ENCODE measurements around the gene METTL25B.
"Not testable (repeated sequence)": the region's sequence is repeated elsewhere in the genome, so short reads cannot be mapped to it uniquely, and the experiment has no call there.

METTL25B gene

DNA sequence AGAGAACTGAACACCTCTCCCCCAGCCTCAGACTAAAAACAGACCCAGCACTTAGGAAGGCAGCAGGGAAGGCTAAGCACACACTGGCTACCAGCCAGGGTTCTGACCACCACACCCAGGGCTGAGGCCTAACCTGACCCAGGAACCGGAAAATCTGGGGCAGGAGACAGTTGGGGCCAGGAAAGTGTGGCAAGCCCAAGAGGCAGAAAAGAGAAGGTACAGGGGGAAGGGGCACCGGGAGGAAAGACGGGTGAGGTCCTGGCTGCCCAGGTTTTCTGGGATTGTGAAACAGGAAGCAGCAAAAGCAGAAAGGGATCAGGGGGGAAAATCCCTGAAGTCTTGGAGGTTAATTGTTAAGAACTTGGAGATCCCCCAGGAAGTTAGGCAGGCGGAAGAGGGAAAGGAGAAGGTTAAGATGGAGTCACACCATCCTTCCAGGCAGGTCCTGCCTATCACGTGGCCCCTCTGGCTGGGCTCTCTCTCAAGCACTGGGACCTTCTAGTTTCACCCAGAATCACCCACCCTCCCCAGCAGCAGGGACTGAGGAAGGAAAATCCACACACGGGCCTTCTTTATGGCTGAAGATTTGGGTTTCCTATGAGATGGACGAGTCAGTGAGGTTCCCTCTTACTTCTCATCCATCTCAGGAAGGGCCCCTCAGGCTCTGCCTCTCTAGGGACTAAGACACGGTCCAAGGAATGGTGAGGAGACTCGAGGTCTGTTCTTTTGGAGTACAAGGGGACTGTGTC lies 20.6 kb downstream of the METTL25B start:
- peak; percentile 52 for DNase-seq (ENCODE audit: low spot score)

DNA sequence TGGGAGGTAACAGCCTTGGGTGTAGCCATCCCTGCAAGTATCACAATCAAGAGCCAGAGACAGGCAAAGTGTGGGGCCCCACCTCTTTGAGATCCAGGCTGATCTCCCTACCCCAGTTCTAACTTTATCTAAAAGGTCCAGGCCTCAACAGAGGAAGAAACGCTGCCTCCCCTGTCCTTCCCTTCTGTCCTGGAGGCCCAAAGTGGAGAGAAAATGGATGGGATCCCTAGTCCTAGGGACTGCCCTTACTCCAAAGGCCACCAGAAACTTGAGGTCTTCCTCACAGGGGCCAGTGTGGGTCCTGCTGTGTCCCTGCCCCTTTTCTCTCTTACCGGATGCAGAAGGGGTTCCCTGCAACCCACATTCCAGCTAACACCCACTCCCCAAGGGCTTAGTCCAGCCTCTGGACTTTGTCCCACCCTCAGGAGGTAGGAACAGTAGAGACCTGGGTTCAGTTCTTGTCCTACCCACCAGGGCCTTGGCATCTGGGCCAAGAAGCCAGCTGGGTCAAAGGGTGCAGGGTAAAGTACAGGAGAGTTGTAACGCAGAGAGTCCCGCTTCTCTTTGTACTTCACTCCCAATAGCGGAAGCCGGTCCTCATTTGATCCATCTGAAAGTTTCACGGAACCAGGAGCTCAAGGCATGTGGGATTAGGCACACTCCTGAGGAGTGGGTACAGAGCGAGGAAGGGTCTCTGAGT lies 21.3 kb downstream of the METTL25B start:
- no peak for DNase-seq (ENCODE audit: low spot score)

DNA sequence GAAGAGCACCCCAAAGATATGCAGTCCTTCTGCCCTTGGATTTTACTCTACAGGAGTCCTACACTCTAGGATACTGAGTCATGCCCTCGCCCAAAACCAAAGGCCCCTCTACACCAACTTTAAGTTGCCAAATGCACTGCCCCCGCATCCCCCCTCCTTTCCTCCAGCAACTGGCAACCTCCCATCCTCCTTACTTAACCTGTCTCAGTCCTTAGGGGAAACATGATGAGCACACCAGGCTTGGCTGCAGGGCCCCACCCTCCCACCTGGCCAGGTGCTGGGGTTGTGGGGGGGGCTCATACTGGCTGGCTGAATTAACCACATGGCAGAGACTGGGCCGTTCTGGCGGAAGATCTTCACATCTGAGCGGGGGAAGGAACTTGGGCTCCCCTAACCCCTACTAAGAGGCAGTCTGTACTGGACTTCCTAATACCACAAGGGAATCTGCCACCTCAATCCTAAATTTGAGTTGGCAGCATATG lies 22.0 kb downstream of the METTL25B start:
- no peak for DNase-seq (ENCODE audit: low spot score)

DNA sequence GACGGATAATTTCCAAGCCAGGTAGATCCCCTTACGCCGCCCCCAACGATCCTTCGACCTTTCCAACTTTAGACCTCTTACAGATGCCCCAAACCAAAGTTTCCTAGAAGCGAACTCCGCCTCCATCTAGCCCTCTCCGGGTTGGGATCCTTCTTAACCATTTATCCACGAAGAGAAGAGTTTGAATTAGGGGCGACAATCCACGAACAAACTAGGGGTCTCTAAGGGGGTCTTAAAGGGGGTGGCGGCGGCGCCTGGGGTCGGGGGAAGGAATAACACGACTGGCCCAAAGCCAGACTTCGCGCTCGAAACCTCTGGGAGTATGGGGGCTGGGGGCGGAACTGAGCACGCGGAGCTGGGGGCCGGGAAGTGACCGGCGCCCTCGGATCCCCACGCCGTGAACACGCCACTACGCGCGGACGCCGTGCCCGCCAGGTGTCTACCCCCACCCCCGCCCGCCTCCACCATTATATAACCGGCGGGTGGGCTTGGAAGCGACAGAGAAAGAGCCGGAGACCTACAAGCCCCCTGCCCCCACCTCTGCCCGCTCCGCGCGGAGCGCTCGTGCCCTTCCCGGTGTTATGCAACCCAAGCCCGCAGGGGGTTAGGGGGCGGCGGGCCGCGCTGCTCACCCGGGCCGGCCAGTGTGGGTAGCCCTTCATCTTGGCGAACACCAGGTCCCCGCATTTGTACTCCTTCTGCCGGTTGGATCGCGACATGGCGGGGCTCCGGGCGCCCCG lies 22.6 kb downstream of the METTL25B start:
- DNase-seq (ENCODE audit: low spot score) = peak; percentile 51

DNA sequence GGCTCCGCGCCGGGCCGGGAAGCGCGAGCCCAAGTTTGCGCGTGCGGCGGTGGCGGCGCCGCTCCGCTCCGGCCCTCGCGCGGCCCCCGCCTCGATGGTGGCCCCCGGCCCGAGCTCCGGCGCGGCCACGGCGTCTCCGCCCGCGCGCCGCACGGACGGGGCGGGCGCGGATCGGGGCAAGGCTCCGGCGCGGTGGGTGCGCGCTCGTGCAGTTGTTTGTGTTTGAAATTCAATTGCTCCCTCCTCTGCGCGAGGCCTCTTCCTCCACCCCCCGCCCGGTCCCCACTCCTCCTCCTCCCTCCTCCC lies 23.1 kb downstream of the METTL25B start, which contains the start of gene HDGF:
HDGF (minus strand) TSS at position 225 of the 306 bp plus-strand sequence. CDS start 246 bp downstream, outside the sequence.
- no peak for DNase-seq (ENCODE audit: low spot score)

- DNase-seq (ENCODE audit: low spot score) = peak; percentile 98
These were observed 23.6 kb downstream of the METTL25B start for GRCh38 chr1:156751757-156752481.

DNA sequence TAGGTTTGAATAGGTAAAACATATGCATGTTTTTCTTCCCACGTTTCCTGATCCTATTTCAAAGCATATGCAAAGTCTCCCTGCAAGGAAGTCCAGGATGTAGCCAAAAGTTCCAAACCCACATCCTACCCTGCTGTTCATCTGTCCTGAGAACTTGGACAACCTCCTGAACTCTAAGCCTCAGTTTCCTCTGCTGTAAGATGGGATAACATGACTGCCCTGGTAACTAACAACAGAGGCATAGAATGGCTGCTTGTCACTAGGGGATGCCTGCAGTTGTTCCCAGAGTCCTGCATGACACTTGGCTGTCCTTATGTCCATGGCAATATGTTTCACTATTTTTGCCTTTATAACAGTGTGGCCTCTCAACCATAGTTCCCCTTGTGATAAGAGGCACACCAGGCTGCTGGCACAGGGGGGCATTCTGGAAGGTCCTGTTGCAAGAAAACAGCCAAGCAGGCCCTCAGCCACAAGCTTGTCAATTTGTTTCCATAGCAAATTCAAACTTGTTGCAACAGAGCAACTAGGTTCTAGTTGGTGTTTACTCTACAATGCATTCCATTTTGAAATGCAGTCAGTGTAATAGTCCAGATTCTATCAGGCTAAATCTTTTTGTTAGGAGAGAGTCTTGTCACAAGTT lies 24.7 kb downstream of the METTL25B start:
- DNase-seq (ENCODE audit: low spot score) = no peak

DNA sequence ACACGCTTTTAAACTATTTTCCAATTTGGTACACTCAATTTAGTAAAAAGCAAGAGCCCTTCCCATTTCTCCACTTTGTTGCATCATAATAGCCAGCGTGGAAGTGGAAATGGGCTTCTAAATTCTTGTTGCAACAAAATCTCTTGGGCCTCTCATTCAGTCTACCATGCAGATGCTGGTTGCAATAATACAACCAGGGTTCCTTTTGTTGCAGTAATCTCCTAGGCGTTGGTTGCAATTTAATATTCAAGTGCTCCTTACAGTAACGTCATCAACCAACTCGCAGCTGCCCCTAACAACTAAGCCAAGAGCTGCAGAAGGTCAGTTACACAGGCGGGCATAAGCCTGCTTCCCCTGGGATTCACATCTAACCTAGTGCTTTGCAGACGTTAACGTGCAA lies 25.9 kb downstream of the METTL25B start:
- DNase-seq (ENCODE audit: low spot score) = no peak

GRCh38 chr1:156755527-156755950 lies 27.3 kb downstream of the METTL25B start:
- DNase-seq (ENCODE audit: low spot score) = no peak

- no peak for DNase-seq (ENCODE audit: low spot score)
These were observed 28.1 kb downstream of the METTL25B start for GRCh38 chr1:156756355-156756754.

- DNase-seq (ENCODE audit: low spot score) = not testable (repeated sequence)
These were observed 29.4 kb downstream of the METTL25B start for GRCh38 chr1:156757572-156758253.

DNA sequence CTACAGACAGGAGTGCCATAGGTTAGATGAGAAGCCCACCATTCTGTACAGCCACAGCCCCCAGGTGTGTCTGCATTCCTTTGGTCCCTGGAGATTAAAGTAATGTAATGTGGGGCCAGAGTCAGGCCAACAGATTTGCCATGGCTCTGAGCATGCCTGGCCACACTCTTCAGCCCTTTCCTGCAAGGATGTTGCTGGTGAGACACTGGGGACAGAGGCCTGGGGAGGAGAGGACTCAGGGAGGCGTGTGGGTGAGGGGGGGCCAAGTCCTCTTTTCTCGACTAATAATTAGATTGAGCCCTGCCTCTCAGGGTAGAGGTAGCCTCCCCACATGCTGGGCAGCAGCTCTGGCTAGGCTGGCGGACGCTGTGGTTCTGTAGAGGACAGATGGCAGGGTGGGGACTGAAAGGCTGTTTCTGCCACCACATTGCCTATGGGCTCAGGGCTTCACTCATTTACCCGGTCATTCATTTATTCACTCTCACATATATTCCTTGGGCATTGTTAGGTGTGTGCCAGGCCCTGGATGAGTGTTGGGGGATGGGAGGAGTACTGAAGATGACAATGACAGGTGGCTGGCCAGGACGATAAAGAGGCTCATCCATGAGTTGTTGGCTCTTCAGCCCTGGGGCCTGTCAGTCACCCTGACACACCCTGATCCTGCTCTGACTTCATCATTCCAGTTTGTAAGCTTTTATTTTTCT lies 32.0 kb downstream of the METTL25B start:
- DNase-seq (ENCODE audit: low spot score) = no peak

- no peak for DNase-seq (ENCODE audit: low spot score)
These were observed 32.5 kb downstream of the METTL25B start for GRCh38 chr1:156760796-156761104.

GRCh38 chr1:156765136-156765535 lies 36.9 kb downstream of the METTL25B start:
- DNase-seq (ENCODE audit: low spot score) = not testable (repeated sequence)

DNA sequence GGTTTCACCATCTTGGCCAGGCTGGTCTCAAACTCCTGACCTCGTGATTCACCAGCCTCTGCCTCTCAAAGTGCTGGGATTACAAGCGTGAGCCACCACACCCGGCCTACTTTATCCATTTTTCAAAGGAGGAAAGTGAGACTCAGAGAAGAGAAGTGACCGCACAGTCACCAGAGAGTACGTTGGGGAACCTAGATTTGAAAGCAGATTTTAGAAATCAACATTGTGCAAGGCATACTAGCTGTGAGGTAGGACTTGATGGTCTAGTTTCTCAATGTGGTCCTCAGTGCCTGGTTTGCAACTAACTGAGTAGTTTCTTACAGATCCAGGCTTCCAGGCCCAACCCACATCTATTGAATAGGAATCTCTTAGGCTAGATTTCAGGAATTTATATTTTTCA lies 37.4 kb downstream of the METTL25B start:
- DNase-seq (ENCODE audit: low spot score) = no peak

GRCh38 chr1:156766298-156767100 lies 38.2 kb downstream of the METTL25B start:
- no peak for DNase-seq (ENCODE audit: low spot score)

DNA sequence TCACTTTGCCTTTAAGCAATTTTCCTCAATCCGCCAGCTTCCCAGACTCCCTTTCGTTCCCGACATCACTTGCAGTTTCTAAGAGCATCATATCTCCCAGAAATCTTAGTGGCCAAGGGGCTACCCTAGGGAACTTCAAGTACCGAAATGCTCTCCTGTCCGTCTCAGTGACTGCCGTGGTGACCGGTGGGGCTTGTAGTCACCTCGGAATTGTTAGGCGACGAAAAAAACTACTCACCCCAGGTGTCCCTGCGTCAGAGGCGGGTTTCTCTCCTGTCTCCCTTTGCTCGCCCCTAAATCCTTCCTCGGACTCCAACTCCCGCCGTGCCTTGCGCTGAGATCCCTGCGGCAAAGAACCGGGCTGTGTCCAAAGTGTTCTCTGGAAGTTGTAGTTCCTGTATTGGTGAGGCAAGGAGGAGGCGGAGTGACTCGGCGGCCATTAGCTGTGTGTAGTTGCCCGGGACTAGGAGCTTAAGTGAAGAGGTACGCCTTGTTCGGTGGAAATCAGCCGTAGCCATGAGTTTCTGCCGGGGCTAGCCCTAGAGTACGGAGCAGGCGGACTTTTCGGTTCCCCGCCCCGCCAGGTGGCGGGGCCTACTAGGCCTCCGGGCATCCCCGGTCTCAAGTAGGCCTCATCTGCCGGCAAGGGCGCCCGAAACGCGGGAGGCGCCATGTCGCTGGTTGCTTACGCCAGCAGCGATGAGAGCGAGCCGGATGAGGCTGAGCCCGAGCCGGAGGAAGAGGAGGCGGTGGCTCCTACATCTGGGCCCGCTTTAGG lies 39.0 kb downstream of the METTL25B start, which contains the start of gene PRCC:
PRCC (plus strand) TSS at position 435 of the 778 bp plus-strand sequence; CDS start at position 672, 237 bp downstream.
- peak; percentile 100 for DNase-seq (ENCODE audit: low spot score)

DNA sequence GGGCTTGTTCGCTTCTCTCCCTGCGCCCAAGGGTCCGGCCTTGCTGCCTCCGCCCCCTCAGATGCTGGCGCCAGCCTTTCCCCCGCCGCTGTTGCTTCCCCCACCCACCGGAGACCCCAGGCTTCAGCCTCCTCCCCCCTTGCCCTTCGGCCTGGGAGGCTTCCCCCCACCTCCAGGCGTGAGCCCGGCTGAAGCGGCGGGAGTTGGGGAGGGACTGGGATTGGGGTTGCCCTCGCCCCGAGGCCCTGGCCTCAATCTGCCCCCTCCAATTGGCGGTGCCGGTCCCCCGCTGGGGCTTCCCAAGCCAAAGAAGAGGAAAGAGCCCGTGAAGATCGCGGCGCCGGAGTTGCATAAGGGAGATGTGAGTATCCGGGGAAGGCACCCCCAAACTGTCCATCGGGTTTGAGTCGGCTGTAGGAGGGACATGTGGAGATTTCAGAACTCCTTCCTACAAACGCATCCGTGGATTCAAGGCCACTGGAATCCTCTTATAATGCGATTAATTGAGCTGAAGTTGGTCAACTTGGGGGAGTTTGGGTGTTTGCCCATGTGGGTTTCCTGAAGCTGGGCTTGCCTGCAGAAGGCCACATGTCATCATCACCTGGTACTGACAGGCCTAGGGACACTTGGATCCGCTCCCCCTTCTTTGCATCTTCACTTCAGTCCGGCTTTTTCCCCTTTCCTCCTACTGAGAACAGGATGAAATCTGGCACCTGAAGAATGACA lies 39.8 kb downstream of the METTL25B start:
- DNase-seq (ENCODE audit: low spot score) = peak; percentile 43

Data from globus pallidus (tissue), 1 donor.